OCI-LY1 (cell line): ENCODE measurements around the gene STRIP1.

Experiments
- EZH2 ChIP-seq: fragments of 200-600 bp; sonication (generic), shearing (Covaris generic); IDR thresholded peaks from 2 replicates; pipeline ENCODE4 v1.8.0; 2017; ENCODE audit warnings: borderline replicate concordance, mixed run types, mild to moderate bottlenecking, antibody characterized with exemption, low read length, moderate library complexity, mixed read lengths
- TF ChIP-seq, protein P1 (sequence below): fragments of 200-600 bp; sonication (generic), shearing (Covaris generic); IDR thresholded peaks from 2 replicates; pipeline ENCODE4 v1.5.1; 2017; ENCODE audit warnings: mild to moderate bottlenecking, antibody characterized with exemption, low read length, moderate library complexity, mixed read lengths

DNA sequence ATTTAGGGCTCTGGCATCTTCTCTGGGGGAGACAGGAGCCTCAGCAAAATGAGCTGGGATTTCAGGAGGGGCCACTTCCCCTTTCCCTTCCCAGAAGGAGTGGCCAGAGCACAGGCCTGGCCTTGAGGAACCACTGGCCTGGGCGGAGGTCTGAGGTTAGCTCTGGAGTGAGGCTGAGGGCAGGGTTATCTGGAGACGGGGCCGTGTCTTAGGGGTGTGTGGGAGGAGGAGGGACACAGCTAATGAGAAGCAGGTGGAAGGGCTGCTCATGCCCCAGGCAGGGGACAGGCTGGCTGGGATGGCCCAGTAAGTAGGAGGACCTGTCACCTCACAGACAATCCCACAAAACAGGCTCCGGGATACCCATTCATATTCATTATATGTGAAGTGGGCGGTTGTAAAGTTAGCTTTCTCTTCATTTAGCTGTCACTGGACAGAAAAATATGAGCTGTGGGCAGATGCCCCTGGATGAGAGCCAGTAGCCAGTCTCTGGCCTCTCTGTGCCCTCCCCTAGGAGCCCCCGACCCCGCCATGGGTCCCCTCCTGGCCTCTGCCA, 23.6 kb downstream of the STRIP1 start:
- no peak for TF ChIP-seq EZH2
- TF ChIP-seq, protein P1, sequence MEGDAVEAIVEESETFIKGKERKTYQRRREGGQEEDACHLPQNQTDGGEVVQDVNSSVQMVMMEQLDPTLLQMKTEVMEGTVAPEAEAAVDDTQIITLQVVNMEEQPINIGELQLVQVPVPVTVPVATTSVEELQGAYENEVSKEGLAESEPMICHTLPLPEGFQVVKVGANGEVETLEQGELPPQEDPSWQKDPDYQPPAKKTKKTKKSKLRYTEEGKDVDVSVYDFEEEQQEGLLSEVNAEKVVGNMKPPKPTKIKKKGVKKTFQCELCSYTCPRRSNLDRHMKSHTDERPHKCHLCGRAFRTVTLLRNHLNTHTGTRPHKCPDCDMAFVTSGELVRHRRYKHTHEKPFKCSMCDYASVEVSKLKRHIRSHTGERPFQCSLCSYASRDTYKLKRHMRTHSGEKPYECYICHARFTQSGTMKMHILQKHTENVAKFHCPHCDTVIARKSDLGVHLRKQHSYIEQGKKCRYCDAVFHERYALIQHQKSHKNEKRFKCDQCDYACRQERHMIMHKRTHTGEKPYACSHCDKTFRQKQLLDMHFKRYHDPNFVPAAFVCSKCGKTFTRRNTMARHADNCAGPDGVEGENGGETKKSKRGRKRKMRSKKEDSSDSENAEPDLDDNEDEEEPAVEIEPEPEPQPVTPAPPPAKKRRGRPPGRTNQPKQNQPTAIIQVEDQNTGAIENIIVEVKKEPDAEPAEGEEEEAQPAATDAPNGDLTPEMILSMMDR: no peak
